Vagina (tissue), 2 donors: ENCODE measurements around the gene NDUFS8. TPM values are rescaled to one million over a fixed set of nuclear protein-coding genes. Genes with fewer than 3 reads are reported as not detected.
A peak's percentile ranks its signal among the peaks of the same experiment; 100 is the strongest.
"Not testable (repeated sequence)": the region's sequence is repeated elsewhere in the genome, so short reads cannot be mapped to it uniquely, and the experiment has no call there.

Experiments
- DNase-seq, 2 donors: peaks; one replicate each; pipeline ENCODE4 v3.0.0-alpha.2; 2017; ENCODE audit errors: extremely low spot score in 2 of 2
- H3K27ac ChIP-seq: fragments of 200-600 bp; sonication (generic); one replicate; pipeline ENCODE4 v1.5.1; 2019
- H3K27me3 ChIP-seq: fragments of 200-600 bp; sonication (generic); one replicate; pipeline ENCODE4 v1.5.1; 2019
- H3K36me3 ChIP-seq, 2 donors: fragments of 200-600 bp; sonication (generic); one replicate each; pipeline ENCODE4 v1.5.1; 2017 to 2019
- H3K4me1 ChIP-seq: fragments of 200-600 bp; sonication (generic); one replicate; pipeline ENCODE4 v1.5.1; 2019
- H3K4me3 ChIP-seq, 2 donors: fragments of 200-600 bp; sonication (generic); 1 replicate in 1 of 2; 2 replicates in 1 of 2; pipeline ENCODE4 v1.5.1; 2016 to 2019
- H3K9me3 ChIP-seq: fragments of 200-600 bp; sonication (generic); one replicate; pipeline ENCODE4 v1.5.1; 2019
- POLR2A ChIP-seq, 2 donors: fragments of 450-650 bp; IDR thresholded peaks; one replicate each; pipeline ENCODE4 v1.6.1; 2017; ENCODE audit warnings: antibody characterized with exemption in 2 of 2, mild to moderate bottlenecking in 2 of 2, moderate library complexity in 2 of 2
- POLR2AphosphoS5 ChIP-seq, 2 donors: sonication (generic); formaldehyde crosslinking; IDR thresholded peaks; one replicate each; pipeline ENCODE4 v1.9.0; 2017; ENCODE audit warnings: antibody characterized with exemption in 2 of 2, mild to moderate bottlenecking in 2 of 2, low read depth in 1 of 2; ENCODE audit not compliant: insufficient read depth in 1 of 2
- intact Hi-C: fragments of 100-400 bp; cut with DNase I; formaldehyde crosslinking; loops from one replicate; pipeline ENCODE4 v1.15.1; 2023
- total RNA-seq: library from RNA; depleted of rRNA; stranded (reverse); fragments of >200 nt; gene quantifications from one replicate; pipeline ENCODE4 v1.2.3, GENCODE V29; 2016
- TF ChIP-seq, protein P1 (sequence below), 3 experiments: fragments of 450-650 bp in 2 of 3; fragments of 200-600 bp in 1 of 3; sonication (generic) in 1 of 3; IDR thresholded peaks; one replicate each; pipeline ENCODE4 v1.5.1; 2017 to 2019; ENCODE audit warnings: antibody characterized with exemption in 3 of 3, mild to moderate bottlenecking in 2 of 3, moderate library complexity in 2 of 3

Gene NDUFS8
- 118 TPM for total RNA-seq

DNA sequence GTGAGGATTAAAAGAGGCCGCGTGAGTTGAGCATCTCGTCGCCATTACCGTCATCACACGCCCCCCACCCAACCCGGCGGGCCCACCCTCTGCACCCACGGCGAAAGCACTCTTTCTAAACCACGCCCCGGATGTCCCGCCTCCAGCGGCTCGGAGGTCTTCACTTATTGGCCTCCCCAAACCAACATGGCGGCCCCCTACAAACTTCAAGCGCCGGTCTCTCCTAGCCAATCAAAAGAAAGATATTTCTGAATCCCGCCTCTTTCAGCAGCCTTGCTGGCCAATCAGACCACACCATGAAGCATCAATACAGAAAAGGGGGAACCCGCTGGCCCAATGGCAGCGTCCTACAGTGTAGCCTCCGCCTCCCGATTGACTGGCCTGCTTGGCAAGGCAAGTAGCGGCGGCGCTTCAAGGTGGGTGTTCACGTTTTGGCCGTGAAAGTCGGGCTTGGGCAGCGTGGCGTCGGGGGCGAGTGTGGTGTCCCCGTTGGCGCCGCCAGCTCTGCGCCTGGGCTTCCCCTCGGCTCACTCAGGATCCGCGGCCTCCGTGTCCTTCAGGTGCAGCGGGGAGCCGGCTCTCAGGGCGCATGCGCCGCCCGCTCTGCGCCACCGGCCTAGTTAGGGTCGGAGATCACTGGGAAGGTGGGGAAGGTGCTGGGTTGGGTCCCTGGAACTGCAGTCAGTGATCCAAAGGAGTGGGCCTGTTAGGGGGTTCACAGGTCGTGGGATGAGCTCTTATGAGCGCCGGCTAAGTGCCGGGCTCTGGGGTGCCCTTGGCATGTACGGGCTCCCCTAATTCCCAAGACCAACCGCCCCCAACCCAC lies at the start of gene NDUFS8:
TSS of gene NDUFS8 (plus strand) at position 364 of the 826 bp plus-strand sequence. CDS start 1,471 bp downstream, outside the sequence.
- H3K27ac ChIP-seq: peak within 1 kb of the TSS; percentile 85
- no peaks in the 10 kb centered on the region for H3K9me3 ChIP-seq
- TF ChIP-seq POLR2AphosphoS5 (IDR thresholded peaks at IDR 0.05; ENCODE audit: insufficient read depth in 1 of 2, low read depth in 1 of 2) (peak; percentile 85 to 91), POLR2A (IDR thresholded peaks at IDR 0.05) (no peak)
- peaks cover 0 to 17% of the 10 kb centered on the region in 2 donors for H3K36me3 ChIP-seq
- no peaks in the 10 kb centered on the region for H3K27me3 ChIP-seq
- H3K4me3 ChIP-seq: peak within 1 kb of the TSS; percentile 73 to 84
- H3K4me1 ChIP-seq: peaks cover 26% of the 10 kb centered on the region
- peak in 1 of 2 donors; percentile 100 for DNase-seq
- intact Hi-C loops: no loop called here

DNA sequence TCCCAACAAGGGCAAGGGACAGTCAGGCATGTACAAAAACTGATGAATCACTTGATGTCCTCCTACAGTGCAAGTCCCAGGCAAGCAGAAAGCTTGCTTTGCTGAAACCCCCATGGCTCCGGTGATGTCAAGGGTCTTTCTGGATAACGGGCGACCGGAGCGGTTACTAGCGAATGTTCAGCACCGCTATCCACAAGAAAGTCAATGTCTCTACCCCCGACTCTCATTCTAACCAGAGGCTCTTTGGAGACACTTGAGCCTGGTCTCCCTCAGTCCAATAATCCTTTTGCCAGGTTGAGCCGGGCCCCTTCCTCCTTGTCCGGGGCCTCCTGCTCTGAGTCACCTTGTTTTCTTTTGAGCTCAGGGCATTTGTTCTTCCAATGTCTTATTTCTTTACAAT lies 49.3 kb upstream of the NDUFS8 start:
- H3K4me3 ChIP-seq, H3K27me3 ChIP-seq, H3K36me3 ChIP-seq, H3K9me3 ChIP-seq, H3K4me1 ChIP-seq, DNase-seq, intact Hi-C loops, H3K27ac ChIP-seq: not testable (repeated sequence)

DNA sequence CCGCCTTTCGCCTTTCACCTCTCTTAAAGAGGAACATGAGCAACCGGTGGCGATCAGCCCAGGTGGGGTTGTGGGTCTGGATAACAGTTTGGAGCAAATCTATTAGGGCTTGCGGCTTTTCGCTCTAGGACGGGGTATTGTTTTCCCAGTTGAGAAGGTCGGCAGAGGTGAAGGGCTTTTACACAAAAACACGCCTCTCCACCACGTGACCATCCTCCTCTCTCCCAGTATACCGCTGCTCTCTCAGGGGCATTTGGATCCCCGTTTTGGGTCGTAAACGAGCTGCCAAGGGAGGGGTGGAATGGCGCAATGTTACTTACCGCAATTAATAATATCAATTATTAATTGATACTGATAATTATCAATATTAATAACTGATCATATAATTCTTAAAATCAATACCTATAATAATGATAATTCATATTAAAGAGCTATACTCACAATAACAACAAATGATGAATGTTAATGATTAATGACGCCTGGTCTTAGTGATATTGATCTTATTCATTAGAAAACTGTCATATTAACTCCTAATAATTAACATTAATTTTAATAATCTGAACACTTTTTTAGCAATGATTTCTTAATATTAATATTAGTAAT lies 48.1 kb upstream of the NDUFS8 start:
- H3K27me3 ChIP-seq, H3K4me3 ChIP-seq, DNase-seq, H3K4me1 ChIP-seq, H3K27ac ChIP-seq, H3K9me3 ChIP-seq, intact Hi-C loops, H3K36me3 ChIP-seq: not testable (repeated sequence)

DNA sequence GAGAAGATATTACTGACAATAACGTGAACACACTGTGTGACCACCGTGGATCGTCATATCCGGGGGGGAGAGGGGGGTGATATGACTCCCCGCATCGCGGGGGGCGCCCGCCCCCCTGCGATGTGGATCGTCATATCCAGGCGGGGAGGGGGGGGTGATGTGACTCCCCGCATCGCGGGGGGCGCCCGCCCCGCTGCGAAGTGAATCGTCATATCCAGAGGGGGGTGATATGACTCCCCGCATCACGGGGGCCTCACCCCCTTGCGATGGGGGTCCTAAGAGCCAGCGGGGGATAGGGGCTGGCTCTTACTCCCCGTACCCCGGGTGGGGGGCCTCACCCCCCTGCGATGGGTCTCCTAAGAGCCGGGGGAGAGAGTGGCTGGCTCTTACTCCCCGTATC lies 46.5 kb upstream of the NDUFS8 start:
- TF ChIP-seq POLR2AphosphoS5 (IDR thresholded peaks at IDR 0.05; ENCODE audit: insufficient read depth in 1 of 2, low read depth in 1 of 2): no peak
- TF ChIP-seq, protein P1, sequence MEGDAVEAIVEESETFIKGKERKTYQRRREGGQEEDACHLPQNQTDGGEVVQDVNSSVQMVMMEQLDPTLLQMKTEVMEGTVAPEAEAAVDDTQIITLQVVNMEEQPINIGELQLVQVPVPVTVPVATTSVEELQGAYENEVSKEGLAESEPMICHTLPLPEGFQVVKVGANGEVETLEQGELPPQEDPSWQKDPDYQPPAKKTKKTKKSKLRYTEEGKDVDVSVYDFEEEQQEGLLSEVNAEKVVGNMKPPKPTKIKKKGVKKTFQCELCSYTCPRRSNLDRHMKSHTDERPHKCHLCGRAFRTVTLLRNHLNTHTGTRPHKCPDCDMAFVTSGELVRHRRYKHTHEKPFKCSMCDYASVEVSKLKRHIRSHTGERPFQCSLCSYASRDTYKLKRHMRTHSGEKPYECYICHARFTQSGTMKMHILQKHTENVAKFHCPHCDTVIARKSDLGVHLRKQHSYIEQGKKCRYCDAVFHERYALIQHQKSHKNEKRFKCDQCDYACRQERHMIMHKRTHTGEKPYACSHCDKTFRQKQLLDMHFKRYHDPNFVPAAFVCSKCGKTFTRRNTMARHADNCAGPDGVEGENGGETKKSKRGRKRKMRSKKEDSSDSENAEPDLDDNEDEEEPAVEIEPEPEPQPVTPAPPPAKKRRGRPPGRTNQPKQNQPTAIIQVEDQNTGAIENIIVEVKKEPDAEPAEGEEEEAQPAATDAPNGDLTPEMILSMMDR (IDR thresholded peaks at IDR 0.05): no peak
- no peak for TF ChIP-seq POLR2A (IDR thresholded peaks at IDR 0.05)
- Histone ChIP-seq H3K4me3 (no peak overlapping the region), H3K36me3 (no peaks in the 10 kb centered on the region), H3K4me1 (no peaks in the 10 kb centered on the region), H3K27ac (no peak overlapping the region), H3K9me3 (no peaks in the 10 kb centered on the region), H3K27me3 (no peaks in the 10 kb centered on the region)
- no peak for DNase-seq
- intact Hi-C loops: no loop called here

DNA sequence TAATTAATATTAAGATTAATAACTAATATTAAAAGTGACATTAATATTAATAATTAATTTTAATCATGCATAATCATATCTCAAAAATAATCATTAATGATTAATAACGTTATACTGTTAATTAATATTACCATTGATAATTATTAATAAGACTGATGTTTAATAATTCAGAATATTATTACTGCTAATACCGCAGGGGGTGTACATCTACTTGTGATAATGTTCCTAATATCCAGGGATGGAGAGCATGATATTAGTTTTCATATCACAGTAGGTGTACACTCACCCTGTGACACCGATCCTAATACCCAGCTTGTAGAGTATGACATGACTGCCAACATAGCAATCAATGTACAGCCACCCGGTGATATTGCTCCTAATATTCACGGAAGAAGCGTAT lies 45.2 kb upstream of the NDUFS8 start:
- DNase-seq, intact Hi-C loops, H3K9me3 ChIP-seq, H3K36me3 ChIP-seq, H3K27me3 ChIP-seq, H3K27ac ChIP-seq, H3K4me1 ChIP-seq, H3K4me3 ChIP-seq: not testable (repeated sequence)

DNA sequence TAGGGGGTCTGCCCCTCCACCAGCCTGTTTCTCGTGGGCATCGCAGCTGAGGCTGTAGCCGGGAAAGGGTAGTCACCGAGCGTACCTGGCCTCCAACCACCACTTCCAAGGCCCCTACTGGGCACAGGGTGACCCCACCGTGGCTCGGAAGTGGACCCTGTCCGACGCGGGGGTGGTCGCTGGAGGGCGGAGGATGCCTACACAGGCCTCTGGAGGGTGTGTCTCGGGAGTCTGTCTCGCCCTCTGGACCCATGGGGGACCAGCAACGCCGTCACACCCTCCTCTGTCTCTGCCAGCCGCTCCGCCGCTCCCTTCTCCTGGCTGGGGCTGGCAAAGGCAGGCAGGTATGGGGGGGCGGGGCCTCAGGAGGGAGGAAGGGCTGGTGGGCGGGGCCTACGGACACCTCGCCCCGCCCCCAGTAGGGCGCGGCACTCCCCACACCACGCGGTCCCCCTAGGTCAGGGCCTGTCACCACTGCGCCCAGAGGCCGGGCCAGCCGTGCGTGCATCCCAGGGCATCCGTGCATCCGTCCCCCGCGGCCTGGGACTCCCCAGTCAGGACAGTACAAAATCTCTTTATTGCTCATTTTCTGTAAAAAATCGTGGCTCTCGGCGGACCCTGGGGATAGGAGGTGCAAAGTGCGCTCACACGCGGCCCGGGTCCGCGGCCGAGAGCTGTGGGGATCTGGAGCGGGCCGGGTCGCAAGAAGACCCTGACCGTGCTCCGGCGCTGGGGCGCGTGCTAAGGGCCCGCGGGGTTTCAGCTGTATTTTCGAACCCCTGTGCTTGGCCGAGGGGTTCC lies 39.7 kb upstream of the NDUFS8 start:
- H3K4me3 ChIP-seq: peak overlapping the region; percentile 28 to 34

DNA sequence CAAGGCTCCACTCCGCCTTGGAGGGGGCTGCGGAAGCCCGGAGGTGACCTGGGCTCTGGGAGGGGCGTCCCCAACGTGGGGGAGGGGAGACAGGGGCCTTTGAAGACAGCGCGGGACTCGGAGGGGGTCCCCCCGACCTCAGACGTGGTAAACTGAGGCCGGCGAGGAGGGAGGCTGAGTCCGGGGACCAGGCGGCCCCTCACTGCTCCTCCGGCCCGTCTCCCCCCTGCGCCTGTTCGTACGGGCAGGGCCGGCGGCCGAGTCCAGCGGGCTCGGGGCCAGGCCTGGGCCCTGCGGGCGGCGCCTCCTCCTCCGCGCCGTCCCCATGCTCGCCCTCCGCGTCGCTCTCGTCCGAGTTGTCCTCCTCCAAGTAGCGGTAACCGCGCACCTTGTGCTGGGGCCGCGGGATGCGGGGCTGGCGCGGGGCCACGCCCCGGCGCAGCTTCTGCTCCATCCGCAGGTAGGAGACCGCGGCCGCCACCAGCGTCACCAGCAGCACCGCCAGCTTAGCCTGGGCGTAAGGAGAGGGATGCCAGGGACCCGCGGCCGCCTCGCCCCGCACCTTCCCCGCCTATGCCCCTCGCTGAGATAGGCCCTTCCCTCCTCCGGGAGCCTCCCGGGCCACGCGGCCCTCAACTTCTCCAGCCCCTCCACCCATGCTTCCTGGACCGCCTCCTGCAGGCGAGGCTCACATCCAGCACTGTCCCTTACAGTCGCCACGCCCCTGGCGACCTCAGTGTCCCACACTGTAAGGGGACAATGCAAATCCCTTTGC lies 38.9 kb upstream of the NDUFS8 start:
- H3K27me3 ChIP-seq, H3K27ac ChIP-seq, DNase-seq, H3K36me3 ChIP-seq, H3K9me3 ChIP-seq, H3K4me1 ChIP-seq, intact Hi-C loops: not testable (repeated sequence)
- H3K4me3 ChIP-seq: peak overlapping the region; percentile 28 to 34

More for the DNA sequence above, 39.7 kb upstream of the NDUFS8 start:
- H3K4me1 ChIP-seq, H3K36me3 ChIP-seq, H3K27me3 ChIP-seq, H3K9me3 ChIP-seq, DNase-seq, intact Hi-C loops, H3K27ac ChIP-seq: not testable (repeated sequence)
